ENCODE results near the gene ADAMTS1. TPM values are rescaled to one million over a fixed set of nuclear protein-coding genes. Genes with fewer than 3 reads are reported as not detected.

The ADAMTS1 gene
- total RNA-seq, 1 donor from 2014 or later: 67.3 TPM

DNA sequence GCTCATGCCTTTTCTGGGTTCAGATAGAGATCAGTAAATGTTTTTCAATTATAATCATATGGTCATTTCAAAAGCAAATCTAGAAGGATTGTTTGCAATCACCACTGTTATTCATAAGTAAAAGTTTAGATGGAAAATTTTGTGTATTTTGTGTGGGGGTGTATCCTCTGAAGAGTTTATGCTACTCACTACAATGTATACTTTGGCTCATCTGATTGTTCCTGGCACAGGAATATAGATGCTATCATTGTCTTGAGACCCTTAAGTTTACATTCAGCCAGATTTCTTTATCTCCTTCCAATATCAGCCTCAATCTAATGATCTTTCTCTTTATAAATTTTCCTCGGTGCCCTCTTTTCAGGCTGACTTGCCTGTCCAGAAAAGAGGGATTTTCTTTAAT, 33.0 kb downstream of the ADAMTS1 start:
- peak; percentile 7 for DNase-seq

GRCh38 chr21:26811482-26811881, 33.7 kb downstream of the ADAMTS1 start:
- no peak for DNase-seq

DNA sequence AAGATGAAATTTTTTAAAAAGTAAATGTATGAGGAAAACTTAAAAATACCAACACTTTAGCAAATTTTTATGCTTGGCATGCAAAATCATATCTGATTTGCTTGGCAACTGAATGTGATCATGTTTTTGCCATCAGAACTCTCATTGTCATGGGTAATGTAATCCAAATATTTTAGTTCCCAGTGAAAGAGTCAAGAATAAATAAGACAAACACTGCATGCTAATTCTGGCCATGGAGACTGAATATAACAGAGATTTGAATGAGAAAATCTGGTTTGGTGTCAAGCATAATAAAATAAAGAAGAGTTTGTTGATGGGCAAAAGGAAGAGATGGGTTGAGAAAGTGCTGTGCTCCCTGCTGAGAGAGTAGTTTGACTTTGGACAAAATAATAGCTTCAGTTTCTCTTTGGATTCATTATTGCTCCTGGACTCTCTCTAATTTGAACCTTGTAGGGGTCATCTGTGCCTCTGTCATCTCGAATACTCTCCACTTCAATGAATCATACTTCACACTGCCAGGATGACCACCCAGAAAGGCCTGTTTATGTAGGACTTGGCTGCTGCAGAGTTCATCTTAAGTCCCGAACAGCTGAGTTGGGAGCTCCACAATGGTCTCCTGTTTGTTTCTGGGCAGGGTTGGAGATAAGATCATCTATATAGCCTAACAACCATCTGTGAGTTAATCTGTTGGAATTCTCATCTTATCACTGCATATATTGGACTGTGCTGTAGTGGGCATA, 34.4 kb downstream of the ADAMTS1 start:
- no peak for DNase-seq

GRCh38 chr21:26810266-26810665, 34.9 kb downstream of the ADAMTS1 start:
- no peak for DNase-seq

DNA sequence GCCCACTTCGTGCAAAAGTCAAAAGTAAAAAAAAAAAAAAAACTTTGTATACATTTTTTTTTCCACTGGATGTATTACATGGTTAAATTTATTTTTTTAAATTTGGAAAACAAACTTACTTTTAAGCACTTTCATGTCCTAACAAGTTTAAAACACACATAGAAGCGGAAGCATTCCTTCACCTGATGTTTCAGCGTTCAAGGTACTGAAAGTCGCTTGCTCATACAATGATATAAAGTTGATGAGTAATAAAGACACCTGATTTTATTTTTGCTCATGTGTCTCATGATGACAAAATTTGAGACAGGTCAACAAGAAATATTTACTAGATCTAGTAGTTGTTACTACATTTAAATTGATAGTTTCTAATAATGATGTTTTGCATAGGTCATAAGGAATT, 35.5 kb downstream of the ADAMTS1 start:
- DNase-seq: no peak

DNA sequence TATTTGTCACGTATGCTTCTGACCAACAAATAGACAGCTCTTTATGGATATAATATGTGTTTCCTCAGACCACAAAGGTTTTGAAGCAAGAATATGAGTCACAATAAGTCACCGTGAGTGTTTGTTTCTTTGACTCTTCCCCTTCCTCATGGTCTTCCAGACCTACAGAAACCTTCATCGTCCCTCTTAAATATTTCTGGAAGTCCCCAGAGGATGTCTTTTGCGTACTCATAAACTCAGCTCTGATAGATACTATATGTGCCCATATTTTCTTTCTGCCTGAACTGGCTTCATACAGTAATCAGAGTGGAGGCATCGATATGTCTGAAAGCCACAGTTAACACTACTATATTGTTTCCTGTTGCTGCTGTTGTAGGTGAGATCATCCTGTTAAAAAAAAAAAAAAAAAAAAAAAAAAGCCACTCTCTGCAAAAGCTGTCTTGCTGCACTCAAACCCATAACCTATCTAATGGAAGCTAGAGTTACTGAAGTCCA, 38.4 kb downstream of the ADAMTS1 start:
- DNase-seq: no peak

- peak; percentile 15 for DNase-seq
These were observed 40.2 kb downstream of the ADAMTS1 start for GRCh38 chr21:26804895-26805609.

DNA sequence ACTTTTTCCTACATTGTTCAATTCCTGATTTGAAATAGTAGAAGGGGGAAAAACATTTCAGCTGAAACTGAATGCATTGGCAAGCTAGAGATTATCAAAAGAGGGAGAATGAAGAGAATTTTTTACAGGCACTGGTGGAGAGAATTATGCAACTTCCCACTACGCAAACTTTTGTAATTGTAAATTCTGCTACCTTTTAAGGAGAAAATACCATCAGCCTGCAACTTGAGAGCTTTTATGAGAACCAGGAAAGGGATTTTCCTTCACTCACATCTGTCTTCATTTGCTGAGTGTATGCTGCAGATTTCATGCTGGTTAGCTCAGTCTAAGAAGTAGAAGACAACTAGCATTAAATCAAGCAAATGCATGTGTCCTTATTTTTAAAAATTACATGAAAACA, 43.7 kb downstream of the ADAMTS1 start:
- peak; percentile 46 for DNase-seq

- DNase-seq: peak; percentile 36
These were observed 44.2 kb downstream of the ADAMTS1 start for GRCh38 chr21:26800970-26801431.

DNA sequence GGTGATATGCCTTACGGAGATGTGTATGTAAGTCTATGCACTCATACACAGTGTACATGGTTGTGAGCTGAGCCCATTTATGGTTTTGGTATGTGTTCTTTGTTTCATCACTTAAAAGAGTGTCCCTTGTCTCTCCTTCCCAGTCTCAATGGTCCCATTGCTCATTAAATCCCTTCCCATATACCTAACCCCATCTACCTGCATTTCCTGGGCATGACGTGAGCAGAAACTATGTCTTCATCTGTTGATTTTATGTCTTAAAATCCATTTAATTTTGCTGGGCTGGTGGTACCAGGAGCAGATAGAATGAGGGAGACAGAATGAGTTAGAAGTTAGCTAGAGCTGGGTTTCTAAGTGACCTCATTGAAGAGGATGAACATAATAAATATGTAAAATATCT, 44.8 kb downstream of the ADAMTS1 start:
- no peak for DNase-seq

DNA sequence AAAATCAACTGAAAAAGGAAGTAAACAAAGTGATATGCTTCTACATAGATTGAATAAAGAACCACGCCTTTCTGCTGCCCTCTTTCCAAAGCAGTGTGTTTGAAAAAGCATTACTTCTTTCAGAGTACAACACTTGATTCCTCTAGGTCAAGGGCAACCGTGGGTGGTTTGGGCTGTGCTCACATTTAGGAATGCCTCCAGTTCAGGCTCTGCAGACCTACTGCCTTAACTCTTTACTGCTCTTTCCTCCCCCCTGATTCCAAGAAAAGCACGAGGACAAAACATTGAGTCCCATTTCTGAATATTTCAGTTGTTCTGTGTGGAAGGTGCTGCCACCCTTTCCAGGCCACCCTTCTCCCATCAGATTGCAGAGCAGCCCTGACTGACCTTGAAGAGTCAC, 45.2 kb downstream of the ADAMTS1 start:
- no peak for DNase-seq

- DNase-seq: no peak
These were observed 46.1 kb downstream of the ADAMTS1 start for GRCh38 chr21:26798856-26799751.

DNA sequence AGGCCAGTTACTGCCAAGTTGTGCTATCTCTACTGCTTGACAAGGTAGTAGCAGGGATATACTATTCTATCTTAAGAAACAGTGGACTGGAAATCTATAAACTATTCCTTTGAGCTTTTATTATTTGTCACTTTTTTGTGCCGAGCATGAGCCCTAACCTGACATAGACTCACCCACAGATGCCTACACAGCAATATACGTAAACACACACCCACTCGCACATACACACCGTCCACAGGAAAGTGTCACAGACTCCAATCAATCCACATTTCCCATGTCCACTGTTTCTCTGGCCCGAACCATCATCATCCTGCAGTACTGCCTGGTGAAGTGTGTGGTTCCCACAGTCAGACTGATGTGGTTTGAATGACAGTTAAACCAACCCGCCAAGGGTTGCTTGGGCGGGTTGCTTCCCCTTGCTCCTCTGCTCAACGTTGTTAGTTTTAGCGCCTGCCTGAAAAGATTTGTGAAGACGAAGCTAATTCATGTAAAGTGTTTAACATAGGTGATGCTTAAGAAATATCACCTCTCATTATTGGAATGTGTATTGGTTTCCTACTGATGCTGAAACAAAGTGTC, 47.2 kb downstream of the ADAMTS1 start:
- no peak for DNase-seq

DNA sequence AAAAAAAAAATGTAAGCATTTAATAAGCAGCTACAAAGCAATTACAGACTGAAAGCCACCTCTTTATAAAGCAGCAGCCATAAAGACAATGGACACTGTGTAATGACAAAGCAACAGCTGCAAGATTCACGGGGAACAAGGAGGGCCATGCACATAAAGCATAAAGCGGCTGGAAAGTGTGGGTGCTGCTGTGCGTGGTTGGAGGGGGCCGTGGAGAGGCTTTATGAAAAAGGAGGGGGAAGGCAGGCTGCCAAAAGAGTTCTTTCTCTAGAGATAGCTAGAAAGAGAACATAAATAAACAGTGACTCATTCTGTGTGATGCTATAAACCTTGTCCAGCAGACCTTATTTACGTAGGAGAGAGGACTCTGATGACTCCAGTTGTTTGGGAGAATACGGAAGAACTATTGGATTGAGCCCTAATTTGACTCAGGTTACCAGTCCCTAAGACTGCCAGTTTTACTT, 49.3 kb downstream of the ADAMTS1 start:
- peak; percentile 55 for DNase-seq

DNA sequence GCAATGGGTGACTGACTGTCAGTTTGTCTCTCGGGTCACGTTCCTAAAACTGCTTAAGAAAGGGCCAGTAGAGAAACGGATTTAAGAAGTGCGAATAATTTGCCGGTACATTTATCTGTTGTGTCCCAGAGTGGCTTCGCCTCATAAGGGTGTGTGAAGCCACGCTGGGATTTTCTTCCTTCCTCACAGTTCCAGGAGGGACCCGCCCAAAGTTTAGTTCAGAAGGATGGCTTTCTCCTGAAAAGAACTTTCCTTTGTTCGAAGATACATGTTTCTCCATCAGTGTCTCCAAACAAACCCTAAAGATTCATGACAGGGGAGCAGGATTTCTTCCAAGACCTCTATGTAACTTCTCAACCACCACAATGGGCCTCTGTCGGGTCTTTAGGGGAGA, 49.8 kb downstream of the ADAMTS1 start:
- no peak for DNase-seq

GRCh38 chr21:26794597-26795411, 50.4 kb downstream of the ADAMTS1 start:
- no peak for DNase-seq

DNA sequence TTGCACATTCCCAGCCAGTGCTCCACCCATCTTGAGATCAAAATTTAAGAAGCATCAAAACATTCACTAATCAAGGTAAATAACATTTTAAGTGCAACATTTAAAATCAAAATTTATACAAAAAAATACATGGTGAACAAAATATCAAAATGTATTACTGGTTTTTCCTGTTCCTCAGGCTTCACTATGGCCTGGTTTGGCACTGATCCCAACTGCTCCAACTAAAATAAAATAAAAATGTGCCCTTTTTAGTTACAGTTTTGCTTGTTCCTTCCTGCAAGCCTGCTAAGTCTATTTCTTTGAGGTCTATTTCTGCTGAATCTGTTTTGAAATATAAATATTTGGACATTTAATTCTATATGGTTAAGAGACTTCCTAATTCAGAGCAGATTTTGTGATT, 54.9 kb downstream of the ADAMTS1 start:
- no peak for DNase-seq

DNA sequence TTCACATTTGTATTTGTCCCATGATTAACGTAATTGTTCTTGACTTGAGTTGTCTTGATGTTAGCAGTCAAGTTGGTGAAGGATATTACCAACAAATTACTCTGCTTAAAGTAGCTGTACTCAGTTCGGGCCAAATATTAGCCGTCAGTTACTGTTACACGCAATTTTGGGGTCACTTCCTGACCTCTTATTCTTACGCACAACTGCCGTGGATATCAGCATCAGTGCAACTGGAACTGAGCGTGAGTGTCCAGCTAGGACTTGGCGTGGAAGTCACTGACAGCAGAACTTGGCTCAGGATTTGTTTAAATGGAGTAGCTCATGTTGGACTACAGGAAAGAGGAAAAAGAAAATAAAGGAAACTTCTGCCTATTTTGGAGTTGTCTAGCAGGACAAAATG, 56.4 kb downstream of the ADAMTS1 start:
- DNase-seq: no peak

Measured in skin of body (tissue), 2 donors.